HUES64 (cell line): ENCODE measurements around the gene PRPF19.

Experiments used
- H3K27ac ChIP-seq: 2 replicates; pipeline ENCODE4 v1.7.0; 2013; ENCODE audit warnings: low read depth, low read length, inconsistent platforms
- H3K27me3 ChIP-seq: 2 replicates; pipeline ENCODE4 v1.6.1; 2013; ENCODE audit warnings: mild to moderate bottlenecking, low read length; ENCODE audit not compliant: insufficient read depth
- H3K36me3 ChIP-seq: 2 replicates; pipeline ENCODE4 v1.6.1; 2013; ENCODE audit warnings: mild to moderate bottlenecking, low read length; ENCODE audit not compliant: insufficient read depth
- H3K4me1 ChIP-seq: 2 replicates; pipeline ENCODE4 v1.6.1; 2013; ENCODE audit warnings: mild to moderate bottlenecking, low read length, moderate library complexity; ENCODE audit not compliant: insufficient read depth
- H3K4me3 ChIP-seq: 2 replicates; pipeline ENCODE4 v1.5.1; 2013; ENCODE audit warnings: mild to moderate bottlenecking, low read length, moderate library complexity
- H3K9ac ChIP-seq: 2 replicates; pipeline ENCODE4 v1.6.1; 2013; ENCODE audit warnings: mild to moderate bottlenecking, low read depth, low read length
- H3K9me3 ChIP-seq: 2 replicates; pipeline ENCODE4 v1.6.1; 2013; ENCODE audit warnings: low read depth, low read length; ENCODE audit not compliant: insufficient read depth
- WGBS: fragments of 150-250, 120-280 bp; methylation state at CpG from one replicate; pipeline ENCODE4 v1.1.7; 2013; ENCODE audit warnings: missing lambda C conversion rate; 5-methylcytosine and 5-hydroxymethylcytosine counted together

Gene PRPF19

DNA sequence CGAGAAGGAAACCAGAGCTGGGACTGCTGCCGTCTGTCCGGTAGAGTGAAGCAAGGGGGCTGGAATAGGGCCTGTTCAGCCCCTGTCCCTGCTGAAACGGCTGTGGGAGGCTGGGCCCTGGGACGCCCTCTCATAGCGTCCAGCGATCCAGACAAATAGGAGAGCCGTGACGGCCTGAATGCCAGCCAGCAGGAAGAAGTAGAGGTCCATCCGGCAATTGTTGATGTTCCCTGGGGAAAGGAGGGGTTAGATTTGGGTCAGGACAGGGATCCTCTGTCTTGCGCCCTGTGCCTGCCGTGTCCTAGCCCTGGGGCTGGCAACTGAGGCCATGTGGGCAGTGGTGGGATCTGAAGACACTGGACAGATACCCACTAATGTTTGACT is 30.8 kb upstream of the PRPF19 start:
- Histone ChIP-seq H3K9ac (no peak overlapping the region), H3K4me3 (no peak overlapping the region), H3K4me1 (peaks cover 7% of the 10 kb centered on the region; the same call in 1 of the 2 replicates), H3K9me3 (no peaks in the 10 kb centered on the region), H3K27me3 (no peaks in the 10 kb centered on the region), H3K27ac (no peak overlapping the region), H3K36me3 (peaks cover 17% of the 10 kb centered on the region)
- 94% methylated on average over 12 of the region's 12 CpGs for WGBS

DNA sequence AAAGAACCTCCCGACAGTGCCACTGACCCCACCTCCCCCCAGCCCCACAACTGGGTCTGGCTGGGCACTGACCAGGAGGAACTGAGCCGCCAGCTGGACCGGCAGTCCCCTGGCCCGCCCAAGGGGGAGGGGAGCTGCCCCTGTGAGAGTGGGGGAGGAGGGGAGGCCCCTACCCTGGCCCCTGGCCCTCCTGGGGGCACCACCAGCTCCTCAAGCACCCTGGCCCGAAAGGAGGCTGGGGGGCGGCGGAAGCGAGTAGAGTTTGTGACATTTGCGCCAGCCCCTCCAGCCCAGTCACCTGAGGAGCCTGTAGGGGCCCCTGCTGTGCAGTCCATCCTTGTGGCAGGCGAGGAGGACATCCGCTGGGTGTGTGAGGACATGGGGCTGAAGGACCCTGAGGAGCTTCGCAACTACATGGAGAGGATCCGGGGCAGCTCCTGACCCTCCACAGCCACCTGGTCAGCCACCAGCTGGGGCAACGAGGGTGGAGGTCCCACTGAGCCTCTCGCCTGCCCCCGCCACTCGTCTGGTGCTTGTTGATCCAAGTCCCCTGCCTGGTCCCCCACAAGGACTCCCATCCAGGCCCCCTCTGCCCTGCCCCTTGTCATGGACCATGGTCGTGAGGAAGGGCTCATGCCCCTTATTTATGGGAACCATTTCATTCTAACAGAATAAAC is 30.2 kb upstream of the PRPF19 start:
- Histone ChIP-seq H3K4me1 (peaks cover 7% of the 10 kb centered on the region; the same call in 1 of the 2 replicates), H3K36me3 (peaks cover 22% of the 10 kb centered on the region), H3K9me3 (no peaks in the 10 kb centered on the region), H3K4me3 (no peak overlapping the region), H3K27ac (no peak overlapping the region), H3K27me3 (no peaks in the 10 kb centered on the region), H3K9ac (no peak overlapping the region)
- 92% methylated on average over 18 of the region's 18 CpGs for WGBS

DNA sequence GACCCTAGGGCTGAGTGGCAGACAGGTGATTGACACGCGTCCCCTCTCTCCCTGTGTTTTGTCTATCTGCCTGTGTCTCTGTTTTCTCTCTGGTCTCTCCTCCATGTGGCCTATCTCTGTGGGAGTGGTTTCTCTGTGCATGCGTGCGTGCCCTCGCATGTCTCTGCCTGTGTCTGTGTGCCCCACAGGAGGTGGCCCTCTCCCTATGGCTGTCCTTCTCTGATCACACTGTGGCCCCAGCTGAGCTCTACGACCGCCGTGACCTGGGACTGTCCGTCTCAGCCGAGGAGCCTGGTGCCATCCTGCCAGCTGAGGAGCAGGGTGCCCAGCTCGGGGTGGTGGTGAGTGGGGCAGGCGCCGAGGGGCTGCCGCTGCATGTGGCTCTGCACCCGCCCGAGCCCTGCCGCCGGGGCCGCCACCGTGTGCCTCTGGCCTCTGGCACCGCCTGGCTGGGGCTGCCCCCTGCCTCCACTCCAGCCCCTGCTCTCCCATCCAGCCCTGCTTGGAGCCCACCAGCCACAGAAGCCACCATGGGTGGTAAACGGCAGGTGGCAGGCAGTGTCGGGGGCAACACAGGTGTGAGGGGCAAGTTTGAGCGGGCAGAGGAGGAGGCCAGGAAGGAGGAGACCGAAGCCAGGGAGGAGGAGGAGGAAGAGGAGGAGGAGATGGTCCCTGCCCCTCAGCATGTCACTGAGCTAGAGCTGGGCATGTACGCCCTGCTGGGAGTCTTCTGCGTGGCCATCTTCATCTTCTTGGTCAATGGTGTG is 29.5 kb upstream of the PRPF19 start:
- peaks cover 7% of the 10 kb centered on the region; the same call in 1 of the 2 replicates for H3K4me1 ChIP-seq
- H3K4me3 ChIP-seq: no peak overlapping the region
- H3K9ac ChIP-seq: no peak overlapping the region
- no peaks in the 10 kb centered on the region for H3K27me3 ChIP-seq
- peaks cover 29% of the 10 kb centered on the region for H3K36me3 ChIP-seq
- 95% methylated on average over 27 of the region's 27 CpGs for WGBS
- no peaks in the 10 kb centered on the region for H3K9me3 ChIP-seq
- no peak overlapping the region for H3K27ac ChIP-seq

DNA sequence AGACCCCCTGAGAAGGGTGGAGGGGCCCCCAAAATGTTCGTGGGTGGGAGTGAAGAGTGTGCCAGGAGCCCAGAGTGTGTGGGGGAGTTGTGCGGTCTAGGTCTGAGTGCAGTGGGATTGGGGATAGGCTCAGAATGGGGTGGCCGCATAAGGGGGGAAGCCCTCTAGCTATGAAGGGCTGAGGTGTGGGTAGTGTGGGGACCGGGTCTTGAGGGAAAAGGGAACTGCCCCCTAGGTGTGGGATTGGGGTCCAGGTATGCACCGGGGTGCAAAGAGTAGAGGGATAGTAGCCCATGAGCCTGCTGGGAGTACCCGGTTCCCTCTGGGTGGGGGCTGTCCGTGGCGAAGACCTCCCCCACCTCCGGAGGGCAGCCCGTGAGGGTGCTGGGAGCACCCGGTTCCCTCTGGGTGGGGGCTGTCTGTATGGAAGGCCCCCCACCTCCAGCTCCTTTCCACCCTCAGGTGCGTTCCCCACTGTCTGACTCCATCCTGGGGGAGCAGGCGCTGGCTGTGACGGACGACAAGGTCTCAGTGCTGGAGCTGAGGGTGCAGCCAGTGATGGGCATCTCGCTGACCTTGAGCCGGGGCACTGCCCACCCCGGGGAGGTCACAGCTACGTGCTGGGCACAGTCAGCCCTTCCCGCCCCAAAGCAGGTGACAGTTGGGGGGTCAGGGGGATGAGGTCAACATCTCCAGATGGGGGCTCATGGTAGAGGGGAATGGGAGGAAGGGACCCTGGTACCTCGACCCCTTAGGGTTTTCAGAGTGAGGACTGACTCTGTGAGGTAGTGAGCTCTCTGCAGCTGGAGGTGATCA is 28.6 kb upstream of the PRPF19 start:
- H3K9ac ChIP-seq: no peak overlapping the region
- WGBS: 92% methylated on average over 21 of the region's 21 CpGs
- no peaks in the 10 kb centered on the region for H3K27me3 ChIP-seq
- H3K27ac ChIP-seq: no peak overlapping the region
- peaks cover 7% of the 10 kb centered on the region; the same call in 1 of the 2 replicates for H3K4me1 ChIP-seq
- H3K4me3 ChIP-seq: no peak overlapping the region
- H3K36me3 ChIP-seq: peaks cover 38% of the 10 kb centered on the region
- no peaks in the 10 kb centered on the region for H3K9me3 ChIP-seq

DNA sequence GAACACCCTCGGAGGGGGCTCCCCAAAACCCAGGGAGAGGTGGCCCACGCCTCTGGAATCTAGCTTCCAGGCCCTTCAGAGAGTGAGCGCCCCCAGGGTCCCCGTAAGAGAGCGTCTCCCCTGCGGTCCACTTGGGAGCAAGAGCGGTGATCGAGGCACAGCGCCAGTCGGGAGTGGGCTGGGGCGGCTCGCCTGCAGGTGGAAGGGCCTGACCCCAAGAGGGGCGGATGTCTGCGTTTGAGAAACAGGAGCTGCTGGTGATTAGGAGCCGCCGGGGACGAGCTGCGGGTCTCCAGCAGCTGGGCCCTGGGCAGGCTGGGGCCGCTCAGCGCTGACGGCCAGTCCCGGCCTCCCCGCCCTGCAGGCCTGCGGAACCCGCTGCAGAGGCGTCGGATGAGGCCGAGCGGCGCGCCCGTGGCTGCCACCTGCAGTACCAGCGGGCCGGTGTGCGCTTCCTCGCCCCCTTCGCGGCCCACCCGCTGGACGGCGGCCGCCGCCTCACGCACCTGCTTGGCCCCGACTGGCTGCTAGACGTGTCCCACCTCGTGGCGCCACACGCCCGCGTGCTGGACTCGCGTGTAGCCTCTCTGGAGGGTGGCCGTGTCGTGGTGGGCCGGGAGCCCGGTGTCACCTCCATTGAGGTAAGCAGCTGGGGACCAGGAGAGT is 27.9 kb upstream of the PRPF19 start:
- Histone ChIP-seq H3K27me3 (no peaks in the 10 kb centered on the region), H3K9me3 (no peaks in the 10 kb centered on the region), H3K9ac (no peak overlapping the region), H3K27ac (no peak overlapping the region), H3K4me3 (no peak overlapping the region), H3K4me1 (peaks cover 7% of the 10 kb centered on the region; the same call in 1 of the 2 replicates), H3K36me3 (peaks cover 45% of the 10 kb centered on the region)
- 95% methylated on average over 57 of the region's 57 CpGs for WGBS

DNA sequence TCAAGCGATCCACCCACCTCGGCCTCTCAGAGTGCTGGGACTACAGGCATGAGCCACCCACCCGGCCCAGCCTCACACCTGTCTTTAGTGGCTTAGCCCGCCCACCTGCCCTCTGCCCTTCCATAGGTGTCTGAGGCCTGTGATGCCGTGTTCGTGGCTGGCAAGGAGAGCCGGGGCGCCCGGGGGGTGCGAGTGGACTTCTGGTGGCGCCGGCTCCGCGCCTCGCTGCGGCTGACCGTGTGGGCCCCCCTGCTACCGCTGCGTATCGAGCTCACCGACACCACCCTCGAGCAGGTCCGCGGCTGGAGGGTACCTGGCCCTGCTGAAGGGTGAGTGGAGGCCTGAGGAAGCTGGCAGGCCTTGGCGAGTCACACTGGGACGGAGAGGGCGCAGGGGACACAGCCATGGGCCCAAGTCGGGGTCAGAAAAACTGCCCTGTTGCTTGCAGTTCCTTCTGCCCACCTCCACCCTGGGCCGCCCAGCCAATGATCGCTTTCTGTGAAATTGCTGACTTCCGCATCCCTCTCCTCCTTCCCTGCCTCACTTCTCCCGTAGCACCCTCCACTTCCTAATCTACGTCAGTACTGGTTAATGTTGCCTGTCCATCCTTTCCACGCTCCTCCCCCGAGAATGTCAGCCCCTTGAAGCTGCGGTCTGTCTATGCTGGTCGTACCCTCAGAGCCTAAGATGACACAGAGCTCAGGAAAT is 27.2 kb upstream of the PRPF19 start:
- no peak overlapping the region for H3K9ac ChIP-seq
- H3K36me3 ChIP-seq: peaks cover 52% of the 10 kb centered on the region
- WGBS: 94% methylated on average over 37 of the region's 37 CpGs
- H3K4me3 ChIP-seq: no peak overlapping the region
- H3K27ac ChIP-seq: no peak overlapping the region
- H3K27me3 ChIP-seq: no peaks in the 10 kb centered on the region
- peaks cover 7% of the 10 kb centered on the region; the same call in 1 of the 2 replicates for H3K4me1 ChIP-seq
- no peaks in the 10 kb centered on the region for H3K9me3 ChIP-seq

DNA sequence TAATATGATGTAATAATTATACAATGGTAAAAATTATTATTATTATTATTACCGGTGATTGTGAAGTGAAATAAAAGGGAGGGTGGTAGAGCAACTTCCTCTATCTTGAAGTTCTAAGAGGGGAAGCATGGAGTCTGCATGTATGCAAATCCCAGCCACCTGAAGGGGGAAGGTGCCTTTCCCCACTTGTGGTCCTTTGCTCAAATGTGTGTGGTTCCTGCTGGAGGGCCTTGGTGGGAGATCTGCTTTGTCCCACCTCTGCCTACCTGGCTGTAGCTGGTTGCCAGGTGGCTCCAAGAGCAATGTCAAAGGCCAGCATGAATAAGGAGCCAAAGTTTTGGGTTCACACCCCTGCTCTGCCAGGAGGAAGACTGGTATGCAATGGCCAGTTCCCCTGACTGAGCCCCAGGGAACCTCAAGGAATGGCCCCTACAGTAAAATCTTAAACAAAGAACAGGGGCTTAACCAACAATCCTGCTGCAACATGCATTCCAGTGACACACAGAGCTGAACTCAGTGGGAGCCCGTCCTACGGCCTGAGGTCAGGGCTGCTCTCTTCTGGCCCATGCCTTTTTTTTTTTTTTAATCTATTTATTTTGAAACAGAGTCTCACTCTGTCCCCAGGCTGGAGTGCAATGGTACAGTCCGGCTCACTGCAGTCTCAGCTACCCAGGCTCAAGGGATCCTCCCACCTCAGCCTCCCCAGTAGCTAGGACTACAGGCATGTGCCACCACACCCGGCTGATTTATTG is 26.4 kb upstream of the PRPF19 start:
- no peaks in the 10 kb centered on the region for H3K27me3 ChIP-seq
- no peaks in the 10 kb centered on the region for H3K9me3 ChIP-seq
- H3K9ac ChIP-seq: peak overlapping the region; percentile 60; the same call in 1 of the 2 replicates
- WGBS: 78% methylated on average over 5 of the region's 5 CpGs
- peaks cover 60% of the 10 kb centered on the region for H3K36me3 ChIP-seq
- H3K4me1 ChIP-seq: peaks cover 7% of the 10 kb centered on the region; the same call in 1 of the 2 replicates
- H3K27ac ChIP-seq: peak overlapping the region; percentile 80; the same call in 1 of the 2 replicates
- H3K4me3 ChIP-seq: no peak overlapping the region

DNA sequence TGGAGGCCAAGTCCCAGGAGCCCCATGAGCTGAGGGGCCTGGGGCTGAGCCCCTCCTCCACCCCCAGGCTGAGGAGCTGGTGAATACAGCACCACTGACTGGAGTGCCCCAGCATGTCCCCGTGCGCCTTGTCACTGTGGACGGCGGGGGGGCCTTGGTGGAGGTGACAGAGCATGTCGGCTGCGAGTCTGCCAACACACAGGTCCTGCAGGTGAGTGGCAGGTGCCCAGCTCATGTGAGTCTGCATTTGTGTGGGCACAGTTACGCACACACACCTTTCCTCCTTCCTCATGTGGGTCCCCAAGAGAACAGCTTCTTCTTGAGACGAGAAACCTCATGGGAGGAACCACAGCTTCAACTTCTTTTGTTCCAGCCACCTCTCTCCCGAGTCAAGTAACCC is 25.5 kb upstream of the PRPF19 start:
- Histone ChIP-seq H3K27me3 (no peaks in the 10 kb centered on the region), H3K36me3 (peaks cover 69% of the 10 kb centered on the region), H3K4me3 (no peak overlapping the region), H3K27ac (peak overlapping the region; percentile 62; the same call in 1 of the 2 replicates), H3K9me3 (no peaks in the 10 kb centered on the region), H3K4me1 (peaks cover 7% of the 10 kb centered on the region; the same call in 1 of the 2 replicates), H3K9ac (no peak overlapping the region)
- 90% methylated on average over 9 of the region's 9 CpGs for WGBS

DNA sequence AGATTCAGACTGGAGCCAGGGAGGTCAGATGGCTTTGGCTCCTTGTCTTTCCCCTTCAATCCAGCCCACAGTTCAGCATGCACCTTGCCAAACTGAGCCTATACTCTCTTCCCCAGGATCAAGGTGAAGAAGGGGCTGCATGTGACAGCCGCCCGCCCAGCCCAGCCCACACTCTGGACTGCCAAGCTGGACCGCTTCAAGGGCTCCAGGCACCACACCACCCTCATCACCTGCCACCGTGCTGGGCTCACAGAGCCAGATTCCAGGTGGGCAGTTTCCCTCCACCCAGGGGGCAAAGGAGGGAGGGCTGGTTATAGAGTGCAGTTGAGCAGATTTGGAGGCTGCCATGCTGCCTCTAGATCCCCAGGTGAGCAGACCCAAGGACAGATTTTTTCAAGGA is 24.0 kb upstream of the PRPF19 start:
- 93% methylated on average over 4 of the region's 4 CpGs for WGBS
- Histone ChIP-seq H3K27ac (no peak overlapping the region), H3K9ac (no peak overlapping the region), H3K36me3 (peaks cover 71% of the 10 kb centered on the region), H3K9me3 (no peaks in the 10 kb centered on the region), H3K27me3 (no peaks in the 10 kb centered on the region), H3K4me1 (peaks cover 12% of the 10 kb centered on the region), H3K4me3 (no peak overlapping the region)

DNA sequence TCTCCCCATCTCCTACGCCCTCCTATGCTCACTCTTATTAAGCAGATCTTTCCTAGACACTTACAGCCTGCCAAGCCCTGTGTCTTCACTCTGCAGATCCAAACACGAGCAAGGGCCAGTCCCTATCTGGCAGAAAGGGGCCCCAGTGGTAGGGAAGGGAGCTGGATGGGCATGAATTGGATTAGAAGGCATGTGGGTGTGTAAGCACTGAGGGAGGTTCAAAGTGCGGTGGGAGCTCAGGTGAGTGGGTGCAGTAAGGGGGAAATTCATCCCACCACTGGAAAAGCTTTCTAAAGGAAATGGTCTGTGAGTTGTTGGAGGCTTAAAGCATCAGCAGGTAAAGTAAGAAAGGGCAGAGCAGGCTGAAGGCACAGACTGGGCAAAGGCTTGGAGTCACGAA is 23.4 kb upstream of the PRPF19 start:
- Histone ChIP-seq H3K4me3 (no peak overlapping the region), H3K27me3 (peaks cover 4% of the 10 kb centered on the region; the same call in 1 of the 2 replicates), H3K9me3 (no peaks in the 10 kb centered on the region), H3K27ac (no peak overlapping the region), H3K36me3 (peaks cover 68% of the 10 kb centered on the region), H3K4me1 (peaks cover 12% of the 10 kb centered on the region), H3K9ac (no peak overlapping the region)
- WGBS: 89% methylated on average over 4 of the region's 4 CpGs
